Measurements from ENCODE around the gene ZNHIT3.

The ZNHIT3 gene

DNA sequence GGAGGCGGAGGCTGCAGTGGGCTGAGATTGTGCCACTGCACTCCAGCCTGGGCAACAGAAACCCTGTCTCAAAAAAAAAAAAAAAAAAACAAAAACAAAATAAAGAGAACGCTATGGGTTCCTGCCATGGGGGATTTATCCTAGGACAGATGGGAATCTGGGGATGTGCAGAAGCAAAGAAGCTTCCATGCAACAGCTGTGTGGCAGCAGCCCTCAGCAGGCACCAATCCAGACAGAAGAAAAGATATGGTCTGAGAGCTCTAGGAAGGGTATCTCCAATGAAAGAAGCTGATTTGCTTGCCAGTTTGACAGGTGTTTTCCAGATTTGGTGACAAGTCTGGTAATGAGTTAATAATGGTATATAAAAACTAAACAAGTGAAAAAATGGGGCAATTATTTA is 36.6 kb downstream of the ZNHIT3 start:
- ChIA-PET CTCF (interaction anchor here (0.6 to 2.5 kb wide), 3 partner anchors 9 to 72 kb away, joined by 3 to 9 read pairs (median 5); partner anchors contain the start of genes MYO19 and PIGW), POLR2A (no interaction called here)
- H3K4me3 ChIP-seq (ENCODE audit: low read depth, low read length): no peak overlapping the region
- TF ChIP-seq, protein P1, sequence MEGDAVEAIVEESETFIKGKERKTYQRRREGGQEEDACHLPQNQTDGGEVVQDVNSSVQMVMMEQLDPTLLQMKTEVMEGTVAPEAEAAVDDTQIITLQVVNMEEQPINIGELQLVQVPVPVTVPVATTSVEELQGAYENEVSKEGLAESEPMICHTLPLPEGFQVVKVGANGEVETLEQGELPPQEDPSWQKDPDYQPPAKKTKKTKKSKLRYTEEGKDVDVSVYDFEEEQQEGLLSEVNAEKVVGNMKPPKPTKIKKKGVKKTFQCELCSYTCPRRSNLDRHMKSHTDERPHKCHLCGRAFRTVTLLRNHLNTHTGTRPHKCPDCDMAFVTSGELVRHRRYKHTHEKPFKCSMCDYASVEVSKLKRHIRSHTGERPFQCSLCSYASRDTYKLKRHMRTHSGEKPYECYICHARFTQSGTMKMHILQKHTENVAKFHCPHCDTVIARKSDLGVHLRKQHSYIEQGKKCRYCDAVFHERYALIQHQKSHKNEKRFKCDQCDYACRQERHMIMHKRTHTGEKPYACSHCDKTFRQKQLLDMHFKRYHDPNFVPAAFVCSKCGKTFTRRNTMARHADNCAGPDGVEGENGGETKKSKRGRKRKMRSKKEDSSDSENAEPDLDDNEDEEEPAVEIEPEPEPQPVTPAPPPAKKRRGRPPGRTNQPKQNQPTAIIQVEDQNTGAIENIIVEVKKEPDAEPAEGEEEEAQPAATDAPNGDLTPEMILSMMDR (IDR thresholded peaks at IDR 0.05; ENCODE audit: insufficient read depth, low read length, missing control alignments): no peak
- no peak for DNase-seq (ENCODE audit: low read depth, low spot score)

DNA sequence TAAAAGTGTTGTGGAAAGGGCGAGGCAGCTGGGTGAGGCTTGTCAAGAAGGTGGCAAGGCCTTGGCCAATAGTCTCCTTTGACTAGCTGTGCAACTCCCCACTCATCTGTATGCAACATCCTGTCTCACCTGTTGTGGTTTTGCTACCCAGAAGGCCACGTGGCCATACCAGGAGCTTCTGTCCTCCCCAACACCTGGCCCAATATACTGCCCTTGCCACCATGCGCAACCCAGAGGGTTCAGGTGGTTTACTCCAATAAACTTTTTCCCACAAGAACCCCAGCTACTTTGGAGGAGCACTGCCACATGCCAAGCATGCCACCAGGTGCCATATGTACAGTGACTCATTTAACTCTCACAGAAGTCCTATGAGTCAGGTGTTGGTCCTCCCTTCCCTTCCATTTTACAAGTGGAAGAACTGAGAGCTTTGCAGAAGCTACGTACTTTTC is 38.0 kb downstream of the ZNHIT3 start:
- no peak for DNase-seq (ENCODE audit: low read depth, low spot score)
- POLR2A ChIA-PET: no interaction called here
- TF ChIP-seq, protein P1 (IDR thresholded peaks at IDR 0.05; ENCODE audit: insufficient read depth, low read length, missing control alignments): no peak
- CTCF ChIA-PET: interaction anchor here (2.5 kb wide), 1 partner anchor 9 kb away, joined by 9 read pairs; the partner anchor contains the start of genes MYO19 and PIGW
- no peak overlapping the region for H3K4me3 ChIP-seq (ENCODE audit: low read depth, low read length)

GRCh38 chr17:36525113-36525512 is 38.6 kb downstream of the ZNHIT3 start:
- POLR2A ChIA-PET: no interaction called here
- CTCF ChIA-PET: interaction anchor here (2.5 kb wide), 1 partner anchor 9 kb away, joined by 9 read pairs; the partner anchor contains the start of genes MYO19 and PIGW
- TF ChIP-seq, protein P1 (IDR thresholded peaks at IDR 0.05; ENCODE audit: insufficient read depth, low read length, missing control alignments): no peak
- H3K4me3 ChIP-seq (ENCODE audit: low read depth, low read length): no peak overlapping the region
- no peak for DNase-seq (ENCODE audit: low read depth, low spot score)

DNA sequence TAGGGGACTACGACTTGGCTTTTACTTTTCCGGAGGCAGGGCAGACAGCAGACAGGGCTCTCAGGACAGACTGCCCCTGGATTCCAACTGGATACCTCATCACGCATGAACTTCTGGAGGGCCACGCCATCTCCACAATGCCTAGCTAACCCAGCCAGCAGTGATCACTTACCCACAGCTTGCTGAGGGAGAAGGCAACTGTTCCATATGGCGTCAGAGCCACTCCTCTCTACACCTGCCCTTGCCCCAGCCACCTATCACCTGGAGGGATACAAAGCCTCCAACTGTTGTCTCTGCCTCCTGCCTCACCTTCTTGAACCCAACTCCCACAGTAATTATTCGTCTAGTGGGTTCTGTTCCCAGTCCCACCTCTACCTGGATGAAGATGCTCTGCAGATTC is 39.4 kb downstream of the ZNHIT3 start:
- H3K4me3 ChIP-seq (ENCODE audit: low read depth, low read length): no peak overlapping the region
- ChIA-PET CTCF (interaction anchor here (1.0 kb wide), 1 partner anchor 11 kb away, joined by 3 read pairs; no protein-coding TSS in a partner anchor), POLR2A (no interaction called here)
- no peak for DNase-seq (ENCODE audit: low read depth, low spot score)
- TF ChIP-seq, protein P1 (IDR thresholded peaks at IDR 0.05; ENCODE audit: insufficient read depth, low read length, missing control alignments): no peak

DNA sequence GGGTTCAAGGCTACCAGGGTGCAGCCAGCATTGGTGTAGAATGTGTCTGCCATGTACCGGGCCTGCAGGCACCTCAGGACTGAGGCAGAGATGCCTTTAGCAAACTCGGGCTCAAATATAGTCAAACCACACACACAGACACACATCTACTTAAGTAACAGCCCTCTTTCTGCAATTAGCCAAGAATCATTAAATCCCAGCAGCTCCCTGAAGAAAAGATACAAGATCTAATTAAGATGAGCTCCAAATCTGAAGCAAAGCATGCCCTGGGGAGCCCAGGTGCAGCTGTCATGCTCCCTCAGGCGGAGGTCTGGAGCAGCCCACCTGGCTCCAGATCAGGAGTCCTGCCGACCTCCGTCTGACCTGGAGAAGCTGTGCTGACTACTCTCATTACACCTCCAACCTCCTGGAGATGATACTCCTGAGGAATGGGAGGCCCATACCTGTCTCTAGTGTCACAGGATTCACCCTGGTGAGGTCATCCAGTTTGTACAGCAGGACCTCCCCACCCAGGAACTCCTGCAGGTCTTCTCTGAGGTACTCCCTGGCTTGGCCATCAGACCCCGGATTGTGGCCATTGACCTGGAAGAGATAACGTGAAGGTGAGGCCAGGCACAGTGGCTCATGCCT is 41.3 kb downstream of the ZNHIT3 start:
- CTCF ChIA-PET: no interaction called here
- POLR2A ChIA-PET: no interaction called here

DNA sequence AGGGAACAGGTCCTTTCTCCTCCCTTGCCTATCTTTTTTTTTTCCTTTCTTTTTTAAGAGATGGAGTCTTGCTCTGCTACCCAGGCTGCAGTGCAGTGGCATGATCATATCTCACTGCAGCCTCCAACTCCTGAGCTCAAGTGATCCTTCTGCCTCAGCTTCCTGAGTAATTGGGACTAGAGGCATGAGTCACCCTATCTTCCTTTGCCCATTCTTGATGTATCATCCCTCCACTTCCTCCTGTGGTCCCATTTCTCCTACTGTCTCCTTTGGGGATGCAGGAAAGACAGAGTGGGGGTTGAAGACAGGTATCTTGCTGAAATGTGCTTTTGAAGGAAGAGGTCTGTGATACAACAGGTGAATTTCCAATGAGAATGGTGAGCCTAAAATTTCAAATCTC is 42.6 kb downstream of the ZNHIT3 start:
- CTCF ChIA-PET: no interaction called here
- no peak overlapping the region for H3K4me3 ChIP-seq (ENCODE audit: low read depth, low read length)
- POLR2A ChIA-PET: interaction anchor here (0.7 kb wide), 1 partner anchor 63 kb away, joined by 3 read pairs; no protein-coding TSS in a partner anchor
- TF ChIP-seq, protein P1 (IDR thresholded peaks at IDR 0.05; ENCODE audit: insufficient read depth, low read length, missing control alignments): no peak
- DNase-seq (ENCODE audit: low read depth, low spot score): no peak

More for the DNA sequence above, 41.3 kb downstream of the ZNHIT3 start:
- TF ChIP-seq, protein P1 (IDR thresholded peaks at IDR 0.05; ENCODE audit: insufficient read depth, low read length, missing control alignments): no peak
- DNase-seq (ENCODE audit: low read depth, low spot score): no peak
- no peak overlapping the region for H3K4me3 ChIP-seq (ENCODE audit: low read depth, low read length)
